H1 (cell line): ENCODE data around the gene MRGPRX2. TPM values are rescaled to one million over a fixed set of nuclear protein-coding genes. Genes with fewer than 3 reads are reported as not detected.

Source experiments
- CTCF ChIA-PET: fragments of 300-600 bp; sonication (Branson Sonifier 250); formaldehyde crosslinking; loops from one replicate; lab custom pipeline; 2021; ENCODE audit not compliant: partially characterized antibody; lab: Charles Lee
- POLR2A ChIA-PET: fragments of 300-600 bp; sonication (Branson Sonifier 250); formaldehyde crosslinking; loops from one replicate; lab custom pipeline; 2021; ENCODE audit warnings: inconsistent platforms; ENCODE audit not compliant: partially characterized antibody; lab: Charles Lee
- DNase-seq, 2 experiments: peaks; one replicate each; pipeline versions ENCODE4 v3.0.0 to v3.0.0-alpha.2; 2010 to 2022; ENCODE audit warnings: low spot score in 2 of 2, low read depth in 1 of 2, mixed read lengths in 1 of 2
- FAIRE-seq: peaks from 2 replicates; lab custom pipeline; 2011; peaks lifted over from hg19 to GRCh38; lab: Jason Lieb, UNC
- H2AFZ ChIP-seq: 2 replicates; pipeline ENCODE4 v1.8.1; 2012; ENCODE audit warnings: low read length, inconsistent platforms
- H2AK5ac ChIP-seq: 2 replicates; pipeline ENCODE4 v1.6.1; 2013; ENCODE audit warnings: low read depth, low read length
- H2BK120ac ChIP-seq: replicated peaks from 2 replicates; pipeline ENCODE3; 2013; ENCODE audit warnings: low read depth, low read length, inconsistent platforms
- H2BK12ac ChIP-seq: 2 replicates; pipeline ENCODE4 v1.6.1; 2013; ENCODE audit warnings: low read depth, low read length
- H2BK15ac ChIP-seq: 2 replicates; pipeline ENCODE4 v1.6.1; 2013; ENCODE audit warnings: low read length
- H2BK20ac ChIP-seq: 2 replicates; pipeline ENCODE4 v1.6.1; 2013; ENCODE audit warnings: low read length
- H2BK5ac ChIP-seq: 2 replicates; pipeline ENCODE4 v1.6.1; 2013; ENCODE audit warnings: low read depth, low read length
- H3K14ac ChIP-seq: 2 replicates; pipeline ENCODE4 v1.6.1; 2013; ENCODE audit warnings: inconsistent platforms; ENCODE audit not compliant: insufficient read length
- H3K18ac ChIP-seq: 2 replicates; pipeline ENCODE4 v1.6.1; 2013; ENCODE audit warnings: low read length; ENCODE audit errors: extremely low read depth
- H3K23ac ChIP-seq: 2 replicates; pipeline ENCODE4 v1.6.1; 2013; ENCODE audit warnings: inconsistent platforms; ENCODE audit not compliant: insufficient read length
- H3K23me2 ChIP-seq: 2 replicates; pipeline ENCODE4 v1.6.1; 2013; ENCODE audit warnings: low read depth, low read length
- H3K27ac ChIP-seq: 2 replicates; pipeline ENCODE4 v1.6.1; 2011; ENCODE audit warnings: low read depth, low read length, inconsistent platforms
- H3K27me3 ChIP-seq, 4 experiments: replicated peaks in 1 of 4; 1 replicate in 1 of 4; 2 replicates in 3 of 4; pipeline versions ENCODE4 v1.6.1 to v1.8.1; 2011 to 2013; ENCODE audit warnings: low read length in 3 of 4, mild to moderate bottlenecking in 3 of 4, inconsistent platforms in 2 of 4, mixed read lengths in 2 of 4, moderate library complexity in 1 of 4; ENCODE audit not compliant: control insufficient read depth in 3 of 4, insufficient read depth in 3 of 4; ENCODE audit errors: extremely low read depth in 1 of 4
- H3K36me3 ChIP-seq, 4 experiments: 2 replicates each; pipeline versions ENCODE4 v1.6.1 to v1.8.1; 2011 to 2013; ENCODE audit warnings: mild to moderate bottlenecking in 4 of 4, low read length in 3 of 4, moderate library complexity in 2 of 4, control low read depth in 1 of 4, inconsistent platforms in 1 of 4; ENCODE audit not compliant: insufficient read depth in 4 of 4, control insufficient read depth in 2 of 4
- H3K4ac ChIP-seq: replicated peaks from 2 replicates; pipeline ENCODE3; 2013; ENCODE audit warnings: low read length, low read depth, mixed read lengths, inconsistent platforms; ENCODE audit not compliant: insufficient read length
- H3K4me1 ChIP-seq, 4 experiments: replicated peaks in 1 of 4; 1 replicate in 1 of 4; 2 replicates in 3 of 4; pipeline versions ENCODE4 v1.6.1 to v1.8.1; 2011 to 2013; ENCODE audit warnings: low read length in 3 of 4, inconsistent platforms in 2 of 4, mixed read lengths in 1 of 4; ENCODE audit not compliant: insufficient read depth in 4 of 4, control insufficient read depth in 3 of 4
- H3K4me2 ChIP-seq, 2 experiments: 2 replicates each; pipeline versions ENCODE4 v1.6.1 to v1.8.1; 2011 to 2013; ENCODE audit warnings: low read depth in 2 of 2, low read length in 2 of 2, control low read depth in 1 of 2, inconsistent platforms in 1 of 2, mild to moderate bottlenecking in 1 of 2; ENCODE audit not compliant: insufficient read depth in 1 of 2
- H3K4me3 ChIP-seq, 4 experiments: fragments of 200-600, 300-600 bp in 1 of 4; sonication (generic), shearing (Covaris generic), sonication (Bioruptor Twin) in 1 of 4; 2 replicates each; pipeline versions ENCODE4 v1.5.1 to v1.8.1; 2011 to 2016; ENCODE audit warnings: low read length in 4 of 4, low read depth in 3 of 4, control low read depth in 2 of 4, inconsistent platforms in 2 of 4, mild to moderate bottlenecking in 2 of 4, mixed read lengths in 1 of 4, moderate library complexity in 1 of 4; ENCODE audit not compliant: insufficient read depth in 2 of 4; ENCODE audit errors: extremely low read depth in 1 of 4
- H3K56ac ChIP-seq: replicated peaks from 2 replicates; pipeline ENCODE3; 2013; ENCODE audit warnings: low read depth, mild to moderate bottlenecking, mixed read lengths, low read length, inconsistent platforms; ENCODE audit not compliant: insufficient read length
- H3K79me1 ChIP-seq: 2 replicates; pipeline ENCODE4 v1.6.1; 2013; ENCODE audit warnings: low read depth, low read length, control low read depth
- H3K79me2 ChIP-seq, 2 experiments: 2 replicates each; pipeline versions ENCODE4 v1.6.1 to v1.8.1; 2012 to 2013; ENCODE audit warnings: low read length in 2 of 2, mild to moderate bottlenecking in 2 of 2, inconsistent platforms in 1 of 2; ENCODE audit not compliant: insufficient read depth in 2 of 2, control insufficient read depth in 1 of 2
- H3K9ac ChIP-seq, 4 experiments: replicated peaks in 1 of 4; 1 replicate in 1 of 4; 2 replicates in 3 of 4; pipeline versions ENCODE4 v1.6.1 to v1.8.1; 2011 to 2013; ENCODE audit warnings: low read depth in 3 of 4, low read length in 3 of 4, control low read depth in 2 of 4, mild to moderate bottlenecking in 2 of 4, moderate library complexity in 2 of 4, inconsistent platforms in 1 of 4; ENCODE audit errors: extremely low read depth in 1 of 4
- H3K9me3 ChIP-seq, 2 experiments: 2 replicates each; pipeline versions ENCODE4 v1.6.1 to v1.8.1; 2012 to 2013; ENCODE audit warnings: mild to moderate bottlenecking in 2 of 2, moderate library complexity in 2 of 2, control low read depth in 1 of 2, inconsistent platforms in 1 of 2, low read depth in 1 of 2, low read length in 1 of 2, mixed read lengths in 1 of 2; ENCODE audit not compliant: insufficient read depth in 2 of 2
- H4K20me1 ChIP-seq, 2 experiments: replicated peaks in 1 of 2; 2 replicates each; pipeline versions ENCODE3 to v1.8.1; 2011 to 2013; ENCODE audit warnings: inconsistent platforms in 2 of 2, low read length in 2 of 2, mild to moderate bottlenecking in 1 of 2; ENCODE audit not compliant: insufficient read depth in 2 of 2, control insufficient read depth in 1 of 2
- H4K5ac ChIP-seq: 2 replicates; pipeline ENCODE4 v1.6.1; 2013; ENCODE audit warnings: low read length, low read depth, mixed read lengths, inconsistent platforms; ENCODE audit not compliant: insufficient read length
- H4K8ac ChIP-seq: 2 replicates; pipeline ENCODE4 v1.8.0; 2013; ENCODE audit warnings: mild to moderate bottlenecking, moderate library complexity, low read length, inconsistent platforms; ENCODE audit not compliant: insufficient read depth; ENCODE audit errors: extremely low read depth
- H4K91ac ChIP-seq: replicated peaks from 2 replicates; pipeline ENCODE3; 2013; ENCODE audit warnings: low read length, mixed read lengths, inconsistent platforms; ENCODE audit not compliant: insufficient read length
- BRCA1 ChIP-seq: IDR thresholded peaks from 2 replicates; pipeline ENCODE4 v1.6.1; 2012; ENCODE audit warnings: low read depth, low read length, improper control_type of control experiment
- CHD1 ChIP-seq: IDR thresholded peaks from 2 replicates; pipeline ENCODE4 v1.6.1; 2012; ENCODE audit warnings: low read depth, low read length, improper control_type of control experiment
- EGR1 ChIP-seq: IDR thresholded peaks from 2 replicates; pipeline ENCODE4 v1.6.1; 2011; ENCODE audit warnings: low read depth, low read length, borderline replicate concordance
- KDM1A ChIP-seq: fragments of 200-600, 300-600 bp; sonication (generic); IDR thresholded peaks from 2 replicates; pipeline ENCODE4 v1.7.1; 2016; ENCODE audit warnings: mild to moderate bottlenecking, low read length, borderline replicate concordance
- RFX5 ChIP-seq: IDR thresholded peaks from 2 replicates; pipeline ENCODE4 v1.6.1; 2011; ENCODE audit warnings: low read depth, low read length, improper control_type of control experiment, borderline replicate concordance
- SP1 ChIP-seq: IDR thresholded peaks from 2 replicates; pipeline ENCODE4 v1.6.1; 2011; ENCODE audit warnings: low read depth, low read length
- WGBS, 2 experiments: shearing (Covaris generic) in 1 of 2; methylation state at CpG; one replicate each; pipeline versions ENCODE4 v1.1.6 to v1.1.7; 2013 to 2015; ENCODE audit warnings: low lambda C conversion rate in 2 of 2, mixed read lengths in 2 of 2, inconsistent platforms in 1 of 2, low coverage in 1 of 2, missing lambda C conversion rate in 1 of 2; ENCODE audit not compliant: insufficient replicate concordance in 2 of 2, insufficient coverage in 1 of 2, insufficient read length in 1 of 2; ENCODE audit errors: extremely low coverage in 1 of 2, missing lambda C conversion rate in 1 of 2; 5-methylcytosine and 5-hydroxymethylcytosine counted together
- polyA plus RNA-seq, 7 experiments: library from polyadenylated mRNA; depleted of rRNA in 3 of 7; stranded (reverse) in 5 of 7; unstranded in 2 of 7; fragments of >200 nt in 5 of 7; fragments of 200-250 nt in 2 of 7; gene quantifications; 1 replicate in 5 of 7; 2 replicates in 1 of 7; 4 replicates in 1 of 7; pipeline versions ENCODE4 v1.2.1 to v1.2.3, GENCODE V29; 2011 to 2013; ENCODE audit warnings: missing spikeins in 2 of 7, mixed read lengths in 2 of 7
- total RNA-seq: library from RNA; stranded (reverse); fragmentation: NEBNext Ultra II Directional; extraction: Animal tissue kit (Norgen Biotek cat#: 25700); gene quantifications from 2 replicates; pipeline ENCODE4 v1.2.1, GENCODE V29; 2021

MRGPRX2 gene
- total and polyA plus RNA-seq, 2 of the 8 experiments (the other 6 are each of a cell fraction or from before 2014, with no cell fraction given): not detected

DNA sequence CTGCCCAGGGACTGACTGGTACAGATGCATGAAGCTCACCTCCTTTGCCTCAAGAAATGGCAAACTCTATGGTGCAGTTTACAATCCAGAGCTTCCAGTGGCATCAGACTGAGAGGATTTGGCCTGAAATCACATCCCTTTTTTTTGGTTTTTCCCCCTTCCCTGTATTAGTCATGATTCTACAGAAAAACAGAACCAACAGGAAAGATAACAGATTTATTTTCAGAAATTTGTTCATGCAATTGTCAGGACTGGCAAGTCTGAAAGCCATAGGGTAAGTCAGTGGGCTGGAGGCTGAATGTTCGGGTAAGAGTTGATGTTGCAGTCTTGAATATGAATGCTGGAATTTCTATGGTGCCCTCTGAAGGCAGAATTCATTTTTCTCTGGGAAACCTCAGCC is 44.5 kb upstream of the MRGPRX2 start:
- Histone ChIP-seq H4K8ac (no peak overlapping the region), H2AFZ (no peak overlapping the region), H2BK15ac (no peak overlapping the region), H3K23ac (no peak overlapping the region), H2BK120ac (no peak overlapping the region), H3K79me2 (no peaks in the 10 kb centered on the region), H3K4me1 (peaks cover 0 to 7% (median 3%) of the 10 kb centered on the region in 4 experiments; a peak in 4 of 7 replicates), H3K4me3 (no peak overlapping the region), H3K4me2 (no peak overlapping the region), H3K36me3 (no peaks in the 10 kb centered on the region; a peak in 1 of 8 replicates), H3K27me3 (no peaks in the 10 kb centered on the region), H3K27ac (no peak overlapping the region), H2BK12ac (no peak overlapping the region), H3K9me3 (no peaks in the 10 kb centered on the region), H4K91ac (no peak overlapping the region), H3K18ac (no peak overlapping the region), H2BK20ac (no peak overlapping the region), H3K14ac (no peak overlapping the region), H3K23me2 (no peaks in the 10 kb centered on the region), H2AK5ac (no peak overlapping the region), H3K9ac (no peak overlapping the region), H3K4ac (no peak overlapping the region), H4K5ac (no peak overlapping the region), H2BK5ac (no peak overlapping the region), H3K56ac (no peak overlapping the region), H4K20me1 (no peaks in the 10 kb centered on the region), H3K79me1 (no peaks in the 10 kb centered on the region)
- ChIA-PET POLR2A (no interaction called here), CTCF (interaction anchor here (4.1 kb wide), 1 partner anchor 28 kb away, joined by 21 read pairs; no protein-coding TSS in a partner anchor)
- no peak for DNase-seq
- no peak for TF ChIP-seq KDM1A
- no peak for TF ChIP-seq CHD1
- TF ChIP-seq BRCA1: no peak
- TF ChIP-seq SP1: no peak
- TF ChIP-seq RFX5: no peak
- no peak for TF ChIP-seq EGR1
- no peak for FAIRE-seq
- WGBS, 2 experiments: 90% methylated on average over 1 of the region's 1 CpG; no CpG with 5 or more reads in 1 of the 2 experiments
